HG03558 (cell line): ENCODE data around the gene MACROD1.

Experiments
- ATAC-seq: cut with Tn5 transposase; IDR thresholded peaks from one replicate; pipeline ENCODE4 v1.9.1; 2021; ENCODE audit warnings: moderate number of reproducible peaks; ENCODE audit not compliant: unreplicated experiment; ENCODE audit errors: extremely low read depth

The MACROD1 gene

GRCh38 chr11:64084146-64084950 is 81.6 kb downstream of the MACROD1 start:
- no peak for ATAC-seq

- ATAC-seq = no peak
Measured at GRCh38 chr11:64083398-64084080, 82.4 kb downstream of the MACROD1 start.

GRCh38 chr11:64081745-64082442 is 84.0 kb downstream of the MACROD1 start:
- ATAC-seq = no peak

GRCh38 chr11:64080390-64080789 is 85.5 kb downstream of the MACROD1 start:
- no peak for ATAC-seq

GRCh38 chr11:64078905-64079304 is 87.0 kb downstream of the MACROD1 start:
- no peak for ATAC-seq

- ATAC-seq = no peak
Measured at GRCh38 chr11:64078284-64078683, 87.6 kb downstream of the MACROD1 start.

- ATAC-seq = no peak
Measured at GRCh38 chr11:64077607-64078006, 88.3 kb downstream of the MACROD1 start.

- ATAC-seq = no peak
Measured at GRCh38 chr11:64076758-64077157, 89.2 kb downstream of the MACROD1 start.

GRCh38 chr11:64074239-64074638 is 91.7 kb downstream of the MACROD1 start:
- ATAC-seq = no peak

GRCh38 chr11:64073542-64073941 is 92.4 kb downstream of the MACROD1 start:
- no peak for ATAC-seq

- no peak for ATAC-seq
Measured at GRCh38 chr11:64072871-64073270, 93.0 kb downstream of the MACROD1 start.

GRCh38 chr11:64072403-64072802 is 93.5 kb downstream of the MACROD1 start:
- no peak for ATAC-seq

- ATAC-seq = no peak
Measured at GRCh38 chr11:64071849-64072248, 94.1 kb downstream of the MACROD1 start.

GRCh38 chr11:64070314-64070681 is 95.6 kb downstream of the MACROD1 start:
- no peak for ATAC-seq

GRCh38 chr11:64069401-64070313 is 96.3 kb downstream of the MACROD1 start:
- no peak for ATAC-seq

- ATAC-seq = no peak
Measured at GRCh38 chr11:64068705-64069400, 97.1 kb downstream of the MACROD1 start.

- no peak for ATAC-seq
Measured at GRCh38 chr11:64067230-64067993, 98.5 kb downstream of the MACROD1 start.

- ATAC-seq = no peak
Measured at GRCh38 chr11:64065712-64066111, 100.2 kb downstream of the MACROD1 start.

GRCh38 chr11:64065141-64065465 is 100.8 kb downstream of the MACROD1 start:
- ATAC-seq = no peak
